Right cardiac atrium (tissue), 5 donors: Measurements from ENCODE around the gene CCDC88A. TPM values are rescaled to one million over a fixed set of nuclear protein-coding genes. Genes with fewer than 3 reads are reported as not detected.

ENCODE experiments used
- ATAC-seq, 2 donors: fragments of 200-7000 bp; cut with Tn5 transposase; one replicate each; pipeline versions ENCODE4 v1.8.0 to v1.9.1; 2020; ENCODE audit warnings: moderate library complexity in 2 of 2, mild to moderate bottlenecking in 1 of 2
- DNase-seq, 3 donors: peaks; one replicate each; pipeline ENCODE4 v3.0.0-alpha.2; 2020
- H3K27ac ChIP-seq: one replicate; pipeline ENCODE4 v1.5.1; 2013; ENCODE audit warnings: mild to moderate bottlenecking, low read length, control low read depth, moderate library complexity
- H3K27me3 ChIP-seq: one replicate; pipeline ENCODE4 v1.6.1; 2013; ENCODE audit not compliant: control insufficient read depth, insufficient read depth
- H3K4me1 ChIP-seq: one replicate; pipeline ENCODE4 v1.6.1; 2013; ENCODE audit warnings: low read length; ENCODE audit not compliant: control insufficient read depth, insufficient read depth
- H3K4me3 ChIP-seq: one replicate; pipeline ENCODE4 v1.5.1; 2013; ENCODE audit warnings: low read length, control low read depth
- H3K9me3 ChIP-seq: one replicate; pipeline ENCODE4 v1.6.1; 2013; ENCODE audit warnings: low read length; ENCODE audit not compliant: control insufficient read depth
- WGBS: extraction: QIAGEN DNeasy Blood & Tissue Kit; methylation state at CpG from one replicate; pipeline ENCODE4 v1.1.7; 2013; 5-methylcytosine and 5-hydroxymethylcytosine counted together
- intact Hi-C, 4 donors: fragments of 100-400 bp; cut with DNase I; formaldehyde crosslinking; loops; one replicate each; pipeline versions ENCODE4 v1.11.0 to v1.14.0; 2022 to 2023
- polyA plus RNA-seq: library from polyadenylated mRNA; stranded (reverse); fragments of 200-250 nt; gene quantifications from one replicate; pipeline ENCODE4 v1.2.3, GENCODE V29; 2013
- total RNA-seq, 4 donors: library from RNA; stranded (reverse); fragmentation: NEBNext Ultra II Directional; extraction: Animal tissue kit (Norgen Biotek cat#: 25700); gene quantifications; one replicate each; pipeline ENCODE4 v1.2.1, GENCODE V29; 2021
- donor health status: healthy with polysubstance abuse.
- donor health status: DM: no; HTN: yes; CAD: no.
- donor health status: DM: no; HTN: no; CAD: no.
- donor health status: DM: no; HTN: yes; CAD: no; lungs with severe emphysema.
- donor health status: DM: yes; HTN: yes; CAD: no.

Gene CCDC88A
- total and polyA plus RNA-seq, 5 donors = 18.1 to 40.6 (median 31.5) TPM

GRCh38 chr2:55420871-55421270, 1.2 kb upstream of the CCDC88A start:
- intact Hi-C loops = no loop called here
- H3K4me3 ChIP-seq = peak overlapping the region; percentile 65
- ATAC-seq (no peak), DNase-seq (no peak)
- H3K4me1 ChIP-seq = no peaks in the 10 kb centered on the region
- H3K9me3 ChIP-seq = no peaks in the 10 kb centered on the region
- H3K27ac ChIP-seq = no peak overlapping the region
- WGBS = 61% methylated on average over 6 of the region's 6 CpGs
- no peaks in the 10 kb centered on the region for H3K27me3 ChIP-seq

GRCh38 chr2:55420439-55420725, 726 bp upstream of the CCDC88A start:
- Histone ChIP-seq H3K4me1 (no peaks in the 10 kb centered on the region), H3K27ac (peak overlapping the region; percentile 14), H3K4me3 (peak overlapping the region; percentile 65), H3K27me3 (no peaks in the 10 kb centered on the region), H3K9me3 (no peaks in the 10 kb centered on the region)
- 2% methylated on average over 3 of the region's 3 CpGs for WGBS
- ATAC-seq = no peak
- DNase-seq = no peak
- intact Hi-C loops = no loop called here

GRCh38 chr2:55419233-55419678, 400 bp downstream of the CCDC88A start:
- intact Hi-C loops = loop anchor here in 1 of 4 donors (10.0 kb wide), 1 partner anchor 54 kb away; no protein-coding TSS in a partner anchor
- Histone ChIP-seq H3K9me3 (no peaks in the 10 kb centered on the region), H3K4me3 (peak overlapping the region; percentile 65), H3K4me1 (no peaks in the 10 kb centered on the region), H3K27me3 (no peaks in the 10 kb centered on the region), H3K27ac (peak overlapping the region; percentile 78)
- DNase-seq (peak in 2 of 3 donors; percentile 25 to 61), ATAC-seq (peak; percentile 40 to 64)
- under 1% methylated on average over 31 of the region's 31 CpGs for WGBS

- ATAC-seq = no peak
- no peaks in the 10 kb centered on the region for H3K27me3 ChIP-seq
- WGBS = 1% methylated on average over 11 of the region's 11 CpGs
- H3K9me3 ChIP-seq = no peaks in the 10 kb centered on the region
- H3K27ac ChIP-seq = peak overlapping the region; percentile 78
- H3K4me1 ChIP-seq = no peaks in the 10 kb centered on the region
- peak in 1 of 3 donors; percentile 27 for DNase-seq
- peak overlapping the region; percentile 65 for H3K4me3 ChIP-seq
- intact Hi-C loops = loop anchor here in 1 of 4 donors (10.0 kb wide), 1 partner anchor 54 kb away; no protein-coding TSS in a partner anchor
These were observed 984 bp downstream of the CCDC88A start for GRCh38 chr2:55418512-55419232.

GRCh38 chr2:55418072-55418471, 1.6 kb downstream of the CCDC88A start:
- ATAC-seq (no peak), DNase-seq (no peak)
- intact Hi-C loops = loop anchor here in 1 of 4 donors (10.0 kb wide), 1 partner anchor 53 kb away; no protein-coding TSS in a partner anchor
- peak overlapping the region; percentile 65 for H3K4me3 ChIP-seq
- H3K27ac ChIP-seq = no peak overlapping the region
- WGBS = 15% methylated on average over 2 of the region's 2 CpGs
- H3K27me3 ChIP-seq = no peaks in the 10 kb centered on the region
- H3K4me1 ChIP-seq = no peaks in the 10 kb centered on the region
- no peaks in the 10 kb centered on the region for H3K9me3 ChIP-seq

GRCh38 chr2:55416786-55417568, 2.7 kb downstream of the CCDC88A start:
- WGBS = 72% methylated on average over 5 of the region's 5 CpGs
- Histone ChIP-seq H3K9me3 (no peaks in the 10 kb centered on the region), H3K27me3 (no peaks in the 10 kb centered on the region), H3K27ac (no peak overlapping the region), H3K4me1 (no peaks in the 10 kb centered on the region), H3K4me3 (no peak overlapping the region)
- intact Hi-C loops = loop anchor here in 1 of 4 donors (10.0 kb wide), 1 partner anchor 52 kb away; no protein-coding TSS in a partner anchor
- no peak for DNase-seq
- no peak for ATAC-seq

- Histone ChIP-seq H3K9me3 (no peaks in the 10 kb centered on the region), H3K4me3 (no peak overlapping the region), H3K27ac (no peak overlapping the region), H3K4me1 (no peaks in the 10 kb centered on the region), H3K27me3 (no peaks in the 10 kb centered on the region)
- ATAC-seq (no peak), DNase-seq (no peak)
- WGBS = 77% methylated on average over 2 of the region's 2 CpGs
- intact Hi-C loops = loop anchor here in 1 of 4 donors (10.0 kb wide), 1 partner anchor 50 kb away; no protein-coding TSS in a partner anchor
These were observed 4.4 kb downstream of the CCDC88A start for GRCh38 chr2:55415300-55415699.

GRCh38 chr2:55408918-55409868, 10.5 kb downstream of the CCDC88A start:
- 84% methylated on average over 12 of the region's 12 CpGs for WGBS
- H3K4me3 ChIP-seq = no peak overlapping the region
- H3K4me1 ChIP-seq = no peaks in the 10 kb centered on the region
- H3K27ac ChIP-seq = no peak overlapping the region
- ATAC-seq = no peak
- DNase-seq = no peak
- H3K9me3 ChIP-seq = no peaks in the 10 kb centered on the region
- no peaks in the 10 kb centered on the region for H3K27me3 ChIP-seq
- intact Hi-C loops = no loop called here

GRCh38 chr2:55408098-55408882, 11.4 kb downstream of the CCDC88A start:
- intact Hi-C loops = no loop called here
- no peaks in the 10 kb centered on the region for H3K27me3 ChIP-seq
- DNase-seq = no peak
- 71% methylated on average over 5 of the region's 5 CpGs for WGBS
- no peak for ATAC-seq
- H3K4me1 ChIP-seq = no peaks in the 10 kb centered on the region
- no peak overlapping the region for H3K4me3 ChIP-seq
- no peaks in the 10 kb centered on the region for H3K9me3 ChIP-seq
- H3K27ac ChIP-seq = no peak overlapping the region

- ATAC-seq (no peak), DNase-seq (no peak)
- Histone ChIP-seq H3K4me3 (no peak overlapping the region), H3K27ac (no peak overlapping the region), H3K27me3 (no peaks in the 10 kb centered on the region), H3K9me3 (no peaks in the 10 kb centered on the region), H3K4me1 (no peaks in the 10 kb centered on the region)
- 93% methylated on average over 2 of the region's 2 CpGs for WGBS
- intact Hi-C loops = no loop called here
These were observed 14.5 kb downstream of the CCDC88A start for GRCh38 chr2:55405116-55405515.
